GM18505 (cell line): Measurements from ENCODE around the gene EPN2.
"Not testable (repeated sequence)": the region's sequence is repeated elsewhere in the genome, so short reads cannot be mapped to it uniquely, and the experiment has no call there.

Experiments
- ATAC-seq: cut with Tn5 transposase; IDR thresholded peaks from one replicate; pipeline ENCODE4 v1.9.1; 2021; ENCODE audit not compliant: unreplicated experiment

The EPN2 gene

GRCh38 chr17:19237139-19237388 lies at the start of gene EPN2:
TSS of gene EPN2 (plus strand) at chr17:19237366. CDS start at chr17:19283120, 45,754 bp downstream.
- not testable (repeated sequence) for ATAC-seq

- ATAC-seq = not testable (repeated sequence)
Measured at GRCh38 chr17:19187883-19188869, 49.0 kb upstream of the EPN2 start.

- peak; percentile 58 for ATAC-seq
Measured at GRCh38 chr17:19188870-19189708, 48.1 kb upstream of the EPN2 start.

GRCh38 chr17:19189781-19190405 lies 47.3 kb upstream of the EPN2 start:
- not testable (repeated sequence) for ATAC-seq

- peak; percentile 77 for ATAC-seq
Measured at GRCh38 chr17:19196382-19197204, 40.6 kb upstream of the EPN2 start.

DNA sequence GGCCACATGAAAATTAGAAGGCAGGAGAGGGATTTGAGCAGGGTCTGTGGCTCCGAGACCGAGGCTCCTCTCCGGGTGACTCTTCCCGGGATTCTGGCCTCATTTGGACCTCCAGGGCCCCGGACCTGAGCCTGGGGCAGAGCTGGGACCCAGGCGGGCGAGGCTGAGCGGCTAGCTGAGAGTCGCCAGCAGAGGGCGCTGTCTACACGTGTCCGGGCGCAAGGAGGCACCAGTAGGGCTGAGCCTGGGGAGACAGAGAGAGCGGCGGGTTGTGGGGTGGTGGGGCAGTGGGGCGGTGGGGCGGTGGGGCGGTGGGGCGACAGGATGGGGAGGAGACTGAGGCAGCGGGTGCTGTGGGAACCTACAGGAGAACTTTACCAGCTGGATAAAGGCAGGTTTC lies 34.7 kb upstream of the EPN2 start:
- ATAC-seq = peak; percentile 70

GRCh38 chr17:19203429-19203828 lies 33.7 kb upstream of the EPN2 start:
- not testable (repeated sequence) for ATAC-seq

GRCh38 chr17:19215074-19215860 lies 21.9 kb upstream of the EPN2 start:
- ATAC-seq = not testable (repeated sequence)

DNA sequence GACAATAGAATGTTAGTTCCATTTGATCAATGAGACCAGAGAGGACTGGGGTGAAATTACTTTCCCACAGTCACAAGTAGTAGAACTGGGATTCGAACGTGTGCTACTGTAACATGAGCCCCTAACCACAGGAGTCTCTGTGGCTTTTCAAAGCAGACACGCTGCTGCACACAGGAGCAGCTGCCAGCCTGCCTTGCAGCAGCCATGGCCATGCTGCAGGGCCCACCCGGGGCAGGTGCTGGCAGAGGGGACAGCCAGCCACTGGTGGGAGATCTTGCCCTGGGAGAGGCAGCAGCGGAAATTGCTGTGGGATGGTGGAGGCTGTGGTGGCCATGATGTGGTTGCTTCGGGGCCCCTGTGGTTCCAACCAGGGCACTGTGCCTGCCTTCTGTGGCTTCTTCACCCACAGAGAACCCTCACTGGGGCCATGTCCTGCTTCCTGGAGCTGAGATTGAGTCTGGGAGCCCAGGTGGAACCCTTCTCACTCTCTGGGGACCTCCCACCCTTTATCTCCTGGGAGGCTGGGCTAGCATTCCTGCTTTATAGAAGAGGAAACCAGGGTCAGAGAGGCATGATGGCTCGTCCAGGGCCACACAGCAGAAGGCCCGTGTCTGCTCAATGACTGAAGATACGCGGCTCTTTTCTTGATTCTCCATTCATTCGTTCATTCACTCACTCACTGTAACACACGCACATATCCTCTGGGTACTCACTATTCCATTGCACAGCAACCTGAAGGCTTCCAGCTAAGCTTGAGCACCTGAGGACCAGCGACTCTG lies 20.8 kb upstream of the EPN2 start:
- ATAC-seq = peak; percentile 47

- ATAC-seq = not testable (repeated sequence)
Measured at GRCh38 chr17:19218914-19219313, 18.3 kb upstream of the EPN2 start.

- ATAC-seq = not testable (repeated sequence)
Measured at GRCh38 chr17:19219384-19219783, 17.8 kb upstream of the EPN2 start.

GRCh38 chr17:19220195-19220594 lies 17.0 kb upstream of the EPN2 start:
- ATAC-seq = not testable (repeated sequence)

- ATAC-seq = not testable (repeated sequence)
Measured at GRCh38 chr17:19226610-19227588, 10.3 kb upstream of the EPN2 start.

DNA sequence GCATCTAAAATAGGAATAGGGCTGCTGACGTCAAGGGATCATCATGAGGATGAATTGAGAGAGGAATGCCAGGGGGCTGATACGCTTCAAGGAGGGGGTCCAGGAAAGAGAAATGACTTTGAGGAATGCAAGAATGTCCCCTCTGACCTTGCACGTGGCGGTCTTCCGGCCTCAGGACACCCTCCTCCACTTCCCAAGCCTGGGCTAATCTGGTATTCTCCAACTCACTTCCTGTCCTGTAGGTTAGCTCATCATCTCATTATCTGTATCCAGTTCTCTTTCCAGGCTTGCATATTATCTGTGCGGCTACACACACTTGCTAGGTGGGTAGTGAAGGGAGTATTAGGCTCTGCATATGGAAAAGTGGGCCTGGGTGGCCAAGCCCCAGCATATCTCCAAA lies 2.5 kb upstream of the EPN2 start:
- ATAC-seq = not testable (repeated sequence)

- ATAC-seq = peak; percentile 31
Measured at GRCh38 chr17:19236351-19237138, 621 bp upstream of the EPN2 start.
